Endothelial cell of umbilical vein (primary cell): ENCODE measurements around the gene RNASET2.

Experiments
- EZH2 ChIP-seq: IDR thresholded peaks from 2 replicates; pipeline ENCODE4 v1.6.1; 2012; ENCODE audit warnings: borderline replicate concordance, low read depth, mild to moderate bottlenecking, moderate library complexity, low read length, inconsistent platforms; ENCODE audit not compliant: severe bottlenecking
- JUN ChIP-seq: IDR thresholded peaks from 2 replicates; pipeline ENCODE4 v1.6.1; 2011; ENCODE audit warnings: borderline replicate concordance, low read depth; ENCODE audit not compliant: insufficient read length, insufficient read depth
- MYC ChIP-seq: IDR thresholded peaks from one replicate; pipeline ENCODE4 v1.6.1; 2011; ENCODE audit warnings: mild to moderate bottlenecking, low read depth, low read length
- POLR2A ChIP-seq: IDR thresholded peaks from 2 replicates; pipeline ENCODE4 v1.6.1; 2012; ENCODE audit warnings: low read depth, mild to moderate bottlenecking, control low read depth, low read length
- TF ChIP-seq, protein P1 (sequence below), 2 donors: IDR thresholded peaks; 1 replicate in 1 of 2; 2 replicates in 1 of 2; pipeline ENCODE4 v1.5.1; 2011; ENCODE audit warnings: low read length in 2 of 2, mild to moderate bottlenecking in 2 of 2, moderate library complexity in 2 of 2, control low read depth in 1 of 2, inconsistent platforms in 1 of 2, low read depth in 1 of 2; ENCODE audit not compliant: insufficient read depth in 1 of 2; ENCODE audit errors: extremely low read depth in 1 of 2

DNA sequence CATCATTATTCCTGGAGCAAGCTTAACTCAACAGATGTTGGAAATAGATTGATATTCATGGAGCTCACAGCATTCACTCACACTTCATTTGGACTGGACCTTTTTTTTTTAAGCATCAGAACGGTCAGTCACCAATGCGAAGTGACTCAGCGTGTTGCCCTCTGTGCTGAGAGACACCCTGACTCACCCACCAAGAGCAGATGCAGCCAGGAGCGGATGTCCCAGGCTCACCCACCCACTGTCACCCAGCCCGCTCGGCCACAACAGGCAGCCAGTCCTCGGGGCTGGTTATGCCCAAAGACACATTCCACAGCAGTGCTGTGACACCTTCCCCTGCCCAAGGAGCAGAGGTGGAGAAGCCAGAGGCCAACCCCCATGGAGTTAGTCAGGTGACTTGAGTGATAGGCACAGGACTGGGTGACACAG is 15.7 kb downstream of the RNASET2 start:
- TF ChIP-seq, protein P1, sequence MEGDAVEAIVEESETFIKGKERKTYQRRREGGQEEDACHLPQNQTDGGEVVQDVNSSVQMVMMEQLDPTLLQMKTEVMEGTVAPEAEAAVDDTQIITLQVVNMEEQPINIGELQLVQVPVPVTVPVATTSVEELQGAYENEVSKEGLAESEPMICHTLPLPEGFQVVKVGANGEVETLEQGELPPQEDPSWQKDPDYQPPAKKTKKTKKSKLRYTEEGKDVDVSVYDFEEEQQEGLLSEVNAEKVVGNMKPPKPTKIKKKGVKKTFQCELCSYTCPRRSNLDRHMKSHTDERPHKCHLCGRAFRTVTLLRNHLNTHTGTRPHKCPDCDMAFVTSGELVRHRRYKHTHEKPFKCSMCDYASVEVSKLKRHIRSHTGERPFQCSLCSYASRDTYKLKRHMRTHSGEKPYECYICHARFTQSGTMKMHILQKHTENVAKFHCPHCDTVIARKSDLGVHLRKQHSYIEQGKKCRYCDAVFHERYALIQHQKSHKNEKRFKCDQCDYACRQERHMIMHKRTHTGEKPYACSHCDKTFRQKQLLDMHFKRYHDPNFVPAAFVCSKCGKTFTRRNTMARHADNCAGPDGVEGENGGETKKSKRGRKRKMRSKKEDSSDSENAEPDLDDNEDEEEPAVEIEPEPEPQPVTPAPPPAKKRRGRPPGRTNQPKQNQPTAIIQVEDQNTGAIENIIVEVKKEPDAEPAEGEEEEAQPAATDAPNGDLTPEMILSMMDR (IDR thresholded peaks at IDR 0.05; ENCODE audit: extremely low read depth in 1 of 2, insufficient read depth in 1 of 2, low read depth in 1 of 2, low read length in 2 of 2): no peak
- TF ChIP-seq POLR2A: no peak
- TF ChIP-seq EZH2: no peak
- TF ChIP-seq JUN: no peak
- TF ChIP-seq MYC: no peak
